HG03280 (cell line): ENCODE data around the gene PPIP5K2.
"Not testable (repeated sequence)": the region's sequence is repeated elsewhere in the genome, so short reads cannot be mapped to it uniquely, and the experiment has no call there.

Source experiments
- ATAC-seq: cut with Tn5 transposase; IDR thresholded peaks from one replicate; pipeline ENCODE4 v1.9.1; 2021; ENCODE audit warnings: mild to moderate bottlenecking, moderate library complexity; ENCODE audit not compliant: unreplicated experiment

Gene PPIP5K2

DNA sequence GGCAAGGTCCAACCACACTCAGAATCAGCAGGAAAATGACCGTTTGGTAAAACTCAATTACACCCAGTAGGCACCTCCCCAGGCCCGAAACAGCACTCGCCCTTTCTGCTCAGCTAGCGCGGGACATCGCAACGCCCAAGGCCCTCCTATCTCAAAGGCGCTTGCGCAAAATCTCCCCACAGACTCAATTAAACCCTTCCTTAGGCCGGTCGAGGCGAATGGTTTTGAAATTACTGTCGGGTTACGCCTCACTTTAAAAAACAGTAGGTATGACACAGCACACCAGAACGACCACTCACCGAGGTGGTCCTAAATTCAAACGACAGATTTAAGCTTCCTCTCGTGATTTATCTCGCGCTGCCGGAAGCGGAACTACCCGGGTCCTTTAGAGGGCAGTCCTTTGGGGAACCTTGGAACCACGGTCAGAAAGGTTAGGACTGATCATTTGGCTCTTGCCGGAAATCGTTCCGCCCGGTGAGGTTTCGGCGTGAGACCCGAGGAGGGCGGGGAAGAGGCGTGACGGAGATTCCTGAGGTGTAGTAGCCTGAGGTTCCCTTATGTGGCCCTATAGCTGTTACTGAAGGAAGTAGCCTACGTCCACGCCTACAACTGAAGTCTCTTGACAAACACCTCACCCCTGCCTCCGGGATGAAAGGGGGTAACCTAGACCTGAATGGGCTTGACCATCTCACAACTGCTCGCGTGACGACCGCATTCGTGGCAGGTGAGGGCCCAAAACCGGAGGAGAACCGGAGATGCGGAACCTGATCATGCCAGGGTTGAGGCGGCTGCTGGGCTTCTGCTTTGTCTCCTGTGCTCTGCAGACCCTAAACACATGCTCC lies at the start of gene PPIP5K2, which contains the start of gene GIN1:
PPIP5K2 (plus strand) TSS at position 537 of the 842 bp plus-strand sequence. CDS start 9,289 bp downstream, outside the sequence.
GIN1 (minus strand) TSS at position 374 of the 842 bp plus-strand sequence. CDS start 11,431 bp downstream, outside the sequence.
- ATAC-seq = peak; percentile 93

DNA sequence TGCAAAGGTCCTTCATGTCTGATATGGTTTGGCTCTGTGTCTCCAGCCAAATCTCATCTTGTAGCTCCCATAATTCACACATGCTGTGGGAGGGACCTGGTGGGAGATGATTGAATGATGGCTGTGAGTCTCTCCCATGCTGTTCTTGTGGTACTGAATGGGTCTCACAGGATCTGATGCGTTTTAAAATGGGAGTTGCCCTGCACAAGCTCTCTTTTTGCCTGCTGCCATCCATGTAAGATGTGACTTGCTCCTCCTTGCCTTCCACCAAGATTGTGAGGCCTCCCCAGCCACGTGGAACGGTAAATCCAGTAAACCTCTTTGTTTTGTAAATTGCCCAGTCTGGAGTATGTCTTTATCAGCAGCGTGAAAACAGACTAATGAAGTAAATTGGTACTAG lies 46.6 kb upstream of the PPIP5K2 start:
- ATAC-seq = not testable (repeated sequence)

DNA sequence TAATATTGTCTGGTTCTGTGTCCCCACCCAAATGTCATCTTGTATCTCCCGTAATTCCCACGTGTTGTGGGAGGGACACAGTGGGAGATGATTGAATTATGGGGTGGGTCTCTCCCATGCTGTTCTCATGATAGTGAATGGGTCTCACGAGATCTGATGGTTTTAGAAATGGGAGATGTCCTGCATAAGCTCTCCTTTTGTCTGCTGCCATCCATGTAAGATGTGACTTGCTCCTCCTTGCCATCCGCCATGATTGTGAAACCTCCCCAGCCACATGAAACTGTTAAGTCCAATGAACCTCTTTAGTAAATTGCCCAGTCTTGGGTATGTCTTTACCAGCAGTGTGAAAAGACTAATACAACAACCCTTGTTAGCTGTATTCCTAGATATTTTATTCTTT lies 44.7 kb upstream of the PPIP5K2 start:
- ATAC-seq = no peak

DNA sequence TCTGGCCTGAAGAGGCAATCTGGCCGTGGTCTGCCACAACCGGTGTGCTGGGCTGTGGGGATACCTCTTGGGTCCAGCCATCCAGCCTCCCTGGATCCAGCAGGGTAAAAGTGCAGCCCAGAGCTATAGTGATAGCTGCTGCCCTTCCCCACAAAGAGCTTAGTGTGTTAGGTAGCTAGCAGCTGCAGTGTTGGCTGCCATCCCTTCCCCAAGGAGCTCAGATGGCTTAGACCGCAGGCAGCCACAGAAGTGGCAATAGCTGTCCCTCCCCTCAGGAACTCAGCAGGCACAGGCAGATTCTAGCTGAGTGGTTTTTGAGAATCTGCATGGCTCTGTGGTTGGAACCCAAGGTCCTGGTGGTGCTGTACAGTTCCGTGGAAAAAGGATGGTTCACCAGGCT lies 40.3 kb upstream of the PPIP5K2 start:
- no peak for ATAC-seq

DNA sequence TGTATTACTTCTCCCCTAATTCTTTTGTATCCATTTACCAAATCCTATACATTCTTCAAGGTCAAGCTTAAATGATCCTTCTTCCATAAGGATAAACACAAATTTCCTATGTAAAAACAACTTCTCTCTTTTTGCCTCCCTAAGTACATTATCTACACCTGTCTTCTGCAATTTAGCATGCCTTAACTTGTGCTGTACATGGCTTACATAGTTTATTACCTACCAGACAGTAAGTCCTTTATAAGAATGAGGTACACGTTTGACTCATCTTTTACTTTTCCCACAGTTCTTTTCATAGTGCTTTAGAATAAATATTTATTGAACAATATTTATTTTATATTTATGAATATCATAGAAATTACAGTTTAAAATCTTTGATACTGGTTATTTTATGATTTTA lies 33.6 kb upstream of the PPIP5K2 start:
- no peak for ATAC-seq

DNA sequence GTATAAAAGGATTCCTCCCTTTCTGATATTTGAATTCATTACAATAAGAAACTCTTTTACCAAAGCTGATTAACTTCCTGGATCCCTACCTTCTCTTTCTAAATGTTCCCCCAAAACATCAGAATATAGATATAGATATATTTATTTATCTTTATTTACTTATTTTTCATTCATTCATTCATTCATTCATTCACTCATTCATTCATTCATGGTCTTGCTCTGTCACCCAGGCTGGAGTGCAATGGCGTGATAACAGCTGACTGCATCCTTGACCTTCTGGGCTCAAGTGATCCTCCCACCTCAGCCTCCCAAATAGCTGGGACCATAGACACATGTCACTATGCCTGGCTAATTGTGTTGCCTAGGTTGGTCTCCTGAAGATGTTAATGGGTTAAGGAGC lies 30.8 kb upstream of the PPIP5K2 start:
- no peak for ATAC-seq

DNA sequence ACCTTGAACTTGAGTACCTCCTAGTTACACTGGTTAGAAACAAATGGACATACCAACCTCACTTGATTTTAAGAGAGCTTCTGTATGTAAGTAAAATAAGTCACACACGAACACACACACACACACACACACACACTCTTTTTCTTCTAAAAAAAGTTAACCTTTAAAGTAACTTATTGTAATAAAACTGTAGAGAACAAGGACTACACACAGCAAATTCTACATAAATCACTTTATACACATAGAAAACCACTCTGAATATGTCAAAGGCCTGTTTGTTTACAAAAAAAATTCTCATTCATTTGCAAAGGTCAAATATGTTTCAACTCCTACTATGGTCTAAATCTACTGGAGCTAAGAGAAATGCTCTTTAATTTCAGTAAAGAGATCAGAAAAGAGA lies 29.3 kb upstream of the PPIP5K2 start:
- no peak for ATAC-seq

DNA sequence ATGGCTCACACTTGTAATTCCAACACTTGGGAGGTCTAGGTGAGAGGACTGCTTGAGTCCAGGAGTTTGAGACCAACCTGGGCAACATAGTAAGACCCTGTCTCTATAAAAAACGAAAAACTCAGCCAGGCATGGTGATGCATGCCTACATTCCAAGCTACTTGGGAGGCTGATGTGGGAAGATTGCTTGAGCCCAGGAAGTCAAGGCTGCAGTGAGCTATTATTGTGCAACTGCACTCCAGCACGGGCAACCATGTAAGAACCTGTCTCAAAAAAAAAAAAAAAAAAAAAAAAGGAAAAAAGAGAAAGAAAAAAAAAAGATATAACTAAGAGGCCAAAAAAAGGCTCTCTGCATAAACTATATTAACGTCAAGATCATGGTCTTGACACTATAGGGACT lies 27.4 kb upstream of the PPIP5K2 start:
- no peak for ATAC-seq

DNA sequence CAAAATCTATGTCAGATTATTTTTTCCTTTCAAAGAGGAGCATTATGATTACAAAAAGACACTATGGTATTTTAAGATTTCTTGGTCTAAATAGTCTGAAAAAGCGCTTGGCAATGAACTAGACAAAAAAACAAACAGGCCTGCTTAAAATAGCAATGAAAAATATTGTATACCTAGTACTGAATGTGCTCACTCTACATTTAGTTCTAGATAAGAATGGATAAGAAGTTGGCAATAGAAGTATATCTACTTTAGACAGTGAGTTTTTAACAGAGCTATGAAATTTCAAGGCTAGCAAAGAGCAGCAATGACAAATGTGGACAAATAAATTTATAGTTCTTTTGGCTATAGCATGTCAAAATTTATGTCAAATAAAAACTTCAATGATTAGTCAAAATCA lies 26.4 kb upstream of the PPIP5K2 start:
- ATAC-seq = no peak

DNA sequence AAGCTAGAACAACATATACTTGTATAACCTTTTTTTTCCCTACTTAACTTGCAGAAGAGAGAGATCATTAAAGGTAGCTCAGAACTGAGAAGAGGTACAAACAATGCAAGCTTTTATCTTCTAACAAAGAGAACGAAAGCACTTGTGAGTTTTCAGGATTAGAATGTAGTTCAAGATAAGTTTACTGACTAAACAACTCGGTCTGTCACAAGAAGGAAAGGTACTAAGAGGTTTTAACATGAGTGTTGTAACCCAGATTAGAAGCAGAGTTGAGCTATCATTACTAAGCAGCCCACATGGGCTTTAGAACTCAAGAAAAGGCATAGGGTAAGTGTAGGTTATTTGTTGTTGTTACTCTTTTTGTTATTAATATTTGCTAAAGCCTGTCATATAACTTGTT lies 25.4 kb upstream of the PPIP5K2 start:
- no peak for ATAC-seq

DNA sequence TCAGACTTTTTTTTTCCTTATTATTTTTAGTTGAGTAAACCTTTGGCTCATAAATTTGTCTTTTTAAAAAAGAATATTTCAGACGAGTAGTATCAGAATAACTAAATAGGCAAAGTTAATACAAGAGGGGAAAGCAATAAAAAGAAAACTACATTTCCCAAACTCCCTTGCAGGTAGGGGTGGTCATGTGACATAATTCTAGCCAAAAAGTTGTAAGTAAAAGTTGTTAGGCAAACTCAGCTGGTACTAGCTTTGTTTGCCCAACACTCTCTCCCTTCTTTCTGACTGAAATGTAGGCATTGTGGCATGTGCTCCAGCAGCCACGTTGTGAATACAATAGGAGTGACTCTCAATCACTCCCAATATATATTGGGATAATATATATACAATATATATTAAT lies 21.1 kb upstream of the PPIP5K2 start:
- no peak for ATAC-seq

DNA sequence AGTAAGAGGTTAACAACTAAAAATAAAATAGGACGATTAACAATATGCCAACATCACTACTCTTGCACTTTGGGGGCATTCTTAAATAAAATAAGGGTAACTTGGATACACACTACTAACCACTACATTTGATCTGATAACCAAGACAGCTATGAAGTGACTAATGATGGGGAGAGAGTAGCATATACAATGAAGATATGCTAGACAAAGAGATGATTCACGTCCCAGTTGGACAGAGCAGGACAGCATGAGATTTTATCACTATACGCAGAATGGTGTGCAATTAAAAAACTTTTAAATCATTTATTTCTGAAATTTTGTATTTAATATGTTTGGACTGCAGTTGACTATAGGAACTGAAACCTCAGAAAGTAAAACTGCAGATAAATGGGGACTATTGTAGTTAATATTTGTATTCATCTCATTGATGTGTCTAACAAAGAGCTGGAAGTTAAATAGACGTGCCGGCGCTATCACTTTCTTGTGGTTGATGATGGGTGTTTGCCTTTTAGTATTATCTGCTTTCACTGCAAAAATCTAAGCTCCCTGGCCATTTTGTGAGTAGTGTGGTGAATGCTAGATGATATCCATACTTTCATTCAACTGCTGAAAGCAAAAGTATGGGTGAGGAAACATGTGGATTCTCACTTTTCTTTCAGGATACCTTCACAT lies 18.9 kb upstream of the PPIP5K2 start:
- no peak for ATAC-seq

DNA sequence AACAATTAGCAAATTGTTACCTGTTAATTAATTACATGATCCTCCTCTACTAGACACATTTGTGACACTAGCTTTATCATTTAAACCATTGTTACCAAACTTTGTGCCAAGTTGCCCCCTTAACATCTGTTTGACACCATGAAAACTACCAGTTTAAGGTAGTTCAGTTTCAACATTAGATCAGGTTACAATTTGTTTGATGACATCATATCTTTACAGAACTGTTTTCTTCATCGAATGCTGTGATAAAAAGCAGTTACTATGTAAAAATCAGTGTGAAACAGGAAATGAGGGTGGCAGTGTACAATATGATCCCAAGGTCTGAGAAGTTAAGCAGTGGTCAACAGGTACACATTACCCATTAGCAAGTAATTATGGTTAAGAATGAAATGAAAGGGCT lies 17.9 kb upstream of the PPIP5K2 start:
- ATAC-seq = no peak

DNA sequence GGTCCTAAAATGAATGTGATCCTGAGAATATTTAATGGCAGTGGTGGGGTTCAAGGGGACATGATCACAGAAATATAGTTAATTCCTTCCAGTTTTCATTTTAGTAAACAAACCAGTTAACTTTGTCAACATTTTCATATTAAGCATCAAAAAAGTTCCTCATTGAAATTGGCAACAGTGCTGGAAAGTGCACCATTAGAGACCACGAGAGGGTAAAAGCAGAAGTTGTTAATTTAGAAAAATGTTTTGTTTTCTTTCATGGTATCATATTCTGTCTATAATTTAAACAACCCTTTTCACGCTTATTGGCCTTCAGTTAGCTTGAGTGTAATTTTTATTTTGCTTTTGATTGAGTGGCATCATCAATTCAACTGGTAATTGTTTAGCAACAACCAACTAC lies 12.0 kb upstream of the PPIP5K2 start:
- ATAC-seq = no peak

DNA sequence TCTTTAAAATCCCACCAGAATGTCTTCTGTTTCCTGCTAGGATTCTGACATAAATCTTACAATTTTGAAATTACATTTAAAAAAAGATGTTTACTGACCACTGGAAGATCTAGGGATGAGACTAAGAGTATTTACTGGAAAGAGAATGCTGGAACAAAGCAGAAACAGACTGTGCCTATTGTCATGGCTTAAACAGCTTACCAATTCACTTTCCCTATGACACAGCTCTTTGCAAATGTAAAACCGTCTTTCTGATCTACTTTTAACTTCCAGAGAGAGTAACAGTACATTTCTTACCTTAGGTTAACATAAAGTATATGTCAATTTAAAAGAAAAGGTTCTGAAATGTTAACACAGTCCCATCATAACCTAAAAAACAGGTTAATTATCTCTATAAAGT lies 10.8 kb upstream of the PPIP5K2 start:
- no peak for ATAC-seq

DNA sequence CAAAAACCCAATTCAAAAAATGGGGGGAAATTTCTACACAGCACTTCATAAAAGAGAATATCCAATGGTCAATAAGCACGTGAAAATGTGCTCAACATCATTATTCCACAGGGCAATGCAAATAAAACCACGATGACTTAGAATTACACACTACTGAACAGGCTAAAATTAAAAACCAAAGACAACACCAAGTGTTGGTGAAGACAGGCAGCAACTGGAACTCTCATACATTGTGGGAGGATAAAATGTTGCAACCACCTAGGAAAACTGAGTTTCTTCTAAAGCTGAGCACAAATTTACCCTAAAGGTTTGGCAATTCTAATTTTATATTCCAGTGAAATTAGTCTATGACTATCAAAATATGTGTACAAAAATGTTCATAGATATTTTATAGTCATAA lies 9.7 kb upstream of the PPIP5K2 start:
- no peak for ATAC-seq

DNA sequence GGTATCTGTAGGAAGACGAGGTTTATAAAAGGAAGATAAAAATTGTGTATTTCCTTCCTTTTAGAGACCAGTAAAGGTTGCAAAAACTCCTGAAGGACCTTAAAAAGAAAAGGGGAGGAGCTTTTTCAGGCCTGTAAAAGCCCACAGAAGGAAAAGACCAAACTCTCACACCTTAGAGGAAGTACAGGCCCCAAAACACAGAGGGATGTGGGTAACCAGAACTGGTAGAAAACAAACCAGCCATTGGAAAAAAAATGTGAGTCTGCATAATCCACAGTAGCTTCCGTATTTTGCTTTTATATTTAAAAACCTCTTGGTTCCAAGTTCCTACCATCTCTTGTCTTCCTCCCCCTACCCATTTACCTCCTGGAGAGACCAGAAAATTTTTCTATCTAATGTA lies 8.6 kb upstream of the PPIP5K2 start:
- no peak for ATAC-seq

DNA sequence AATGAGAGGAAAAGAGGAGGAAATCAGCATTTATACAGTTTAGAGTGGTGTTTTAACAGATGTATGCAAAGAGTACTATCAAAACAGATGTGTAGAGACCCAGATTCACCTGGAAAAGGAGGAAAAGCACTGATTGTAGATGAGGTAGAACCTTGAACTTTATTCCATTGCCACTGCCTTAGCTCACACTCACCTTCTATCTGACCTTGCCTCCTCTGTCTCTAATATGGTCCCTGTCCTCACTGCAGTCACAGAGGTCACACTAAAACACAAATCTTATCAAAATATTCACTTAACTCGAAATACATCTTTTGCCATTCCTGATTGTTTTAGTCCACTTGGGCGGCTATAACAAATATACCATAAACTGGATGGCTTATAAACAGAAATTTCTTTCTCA lies 7.2 kb upstream of the PPIP5K2 start:
- ATAC-seq = no peak

DNA sequence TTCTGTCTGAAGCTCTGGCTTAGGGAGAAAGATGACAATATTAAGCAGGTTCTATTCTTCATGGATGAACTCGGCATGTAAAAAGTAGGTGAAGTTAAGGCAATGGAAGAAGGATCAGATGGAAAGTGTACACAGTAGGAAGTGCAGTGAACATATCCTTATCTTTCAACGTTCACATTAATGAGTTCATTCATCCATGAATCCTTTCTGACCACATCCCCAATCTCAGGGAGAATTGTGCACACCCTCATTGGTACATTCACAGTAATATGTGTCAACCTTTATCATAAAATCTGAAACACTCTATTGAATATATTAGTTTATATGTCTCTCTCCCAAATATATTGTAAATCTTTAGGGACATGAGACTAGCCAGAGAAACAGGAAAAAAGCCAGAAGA lies 5.7 kb upstream of the PPIP5K2 start:
- ATAC-seq = no peak

DNA sequence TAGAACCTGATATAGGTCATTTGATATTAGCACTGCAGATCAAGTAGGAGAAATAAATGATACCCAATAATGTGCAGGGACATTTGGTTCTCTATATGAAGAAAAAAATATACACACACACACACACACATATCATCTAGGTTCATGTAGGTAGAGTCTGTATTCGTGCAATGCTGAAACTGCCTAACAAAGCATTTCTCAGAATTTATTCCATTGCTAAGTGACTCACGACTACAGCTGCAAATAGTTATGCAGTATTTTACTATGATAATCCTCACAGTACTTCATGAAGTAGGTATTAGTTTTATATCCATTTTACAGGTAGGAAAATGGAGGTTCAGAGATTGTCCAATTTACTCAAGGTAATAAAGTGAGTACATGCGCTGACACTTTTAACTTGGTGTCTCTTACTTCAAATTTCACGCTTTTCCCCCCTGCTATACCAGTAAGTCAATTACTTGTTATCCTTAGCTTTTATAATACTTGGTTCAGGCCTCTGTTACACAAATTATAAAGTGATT lies 2.6 kb upstream of the PPIP5K2 start:
- no peak for ATAC-seq

DNA sequence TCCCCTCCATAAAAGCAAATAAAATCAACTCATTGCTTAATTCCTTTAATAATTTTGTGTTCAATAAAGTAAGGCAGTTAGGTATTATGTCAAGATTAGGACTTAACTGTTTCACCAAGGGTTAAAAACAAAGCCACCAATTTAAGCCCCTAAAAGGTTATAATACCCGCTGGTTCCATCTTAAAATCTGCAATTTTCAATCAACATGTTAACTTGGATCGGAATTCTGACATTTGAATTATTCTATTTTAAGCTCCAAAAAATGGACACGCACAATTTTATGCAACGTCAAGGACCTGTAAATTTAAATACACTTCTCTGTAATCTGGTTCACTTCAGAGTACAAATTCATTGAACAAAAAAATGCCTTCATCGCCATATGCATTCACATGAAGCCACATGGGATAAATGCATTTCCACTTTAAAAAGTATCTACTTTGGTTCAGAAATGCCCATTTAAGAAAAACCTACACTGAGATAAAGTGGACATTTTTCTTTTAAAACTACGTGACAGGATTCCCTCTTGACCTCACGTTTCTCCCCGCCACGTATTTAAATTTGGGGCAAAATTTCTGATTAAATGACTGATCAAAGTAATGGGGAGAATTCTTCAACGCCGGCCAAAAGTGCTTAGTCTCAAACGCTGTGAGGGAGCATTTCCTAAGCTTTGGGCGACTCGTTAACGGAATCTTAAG lies 884 bp upstream of the PPIP5K2 start:
- ATAC-seq = no peak
